Loucy (cell line): ENCODE measurements around the gene RTP3.

Experiments used
- H2AFZ ChIP-seq: fragments of 200-600 bp; sonication (generic); 2 replicates; pipeline ENCODE4 v1.6.0; 2016; ENCODE audit warnings: antibody characterized with exemption, mild to moderate bottlenecking, low read length, moderate library complexity
- H3F3A ChIP-seq: fragments of 200-600 bp; 2 replicates; pipeline ENCODE4 v1.6.0; 2016; ENCODE audit warnings: antibody characterized with exemption, low read depth, mild to moderate bottlenecking
- H3K27me3 ChIP-seq: fragments of 200-600 bp; sonication (generic); 2 replicates; pipeline ENCODE4 v1.6.1; 2014; ENCODE audit warnings: low read length, mild to moderate bottlenecking; ENCODE audit not compliant: insufficient read depth, poor library complexity, severe bottlenecking
- H3K36me3 ChIP-seq: fragments of 200-600 bp; sonication (generic); 2 replicates; pipeline ENCODE4 v1.6.1; 2016; ENCODE audit warnings: low read length; ENCODE audit not compliant: insufficient read depth
- H3K4me1 ChIP-seq: fragments of 200-600 bp; sonication (generic); 2 replicates; pipeline ENCODE4 v1.5.1; 2014; ENCODE audit warnings: low read length, mild to moderate bottlenecking; ENCODE audit not compliant: insufficient read depth, poor library complexity, severe bottlenecking
- H3K4me2 ChIP-seq: fragments of 200-600 bp; sonication (generic); 2 replicates; pipeline ENCODE4 v1.6.0; 2014; ENCODE audit warnings: antibody characterized with exemption, low read length, low read depth, mild to moderate bottlenecking; ENCODE audit not compliant: poor library complexity, severe bottlenecking
- H3K4me3 ChIP-seq: fragments of 200-600 bp; sonication (generic); 2 replicates; pipeline ENCODE4 v1.5.1; 2014; ENCODE audit warnings: low read length, mild to moderate bottlenecking, mixed read lengths; ENCODE audit not compliant: poor library complexity, severe bottlenecking
- H3K79me2 ChIP-seq: fragments of 200-600 bp; sonication (generic); 2 replicates; pipeline ENCODE4 v1.6.1; 2014; ENCODE audit warnings: low read length; ENCODE audit not compliant: insufficient read depth
- H3K9ac ChIP-seq: fragments of 200-600 bp; sonication (generic); 2 replicates; pipeline ENCODE4 v1.6.0; 2014; ENCODE audit warnings: mild to moderate bottlenecking, low read depth, low read length, moderate library complexity; ENCODE audit not compliant: poor library complexity, severe bottlenecking
- H3K9me2 ChIP-seq: fragments of 200-600 bp; sonication (generic); replicated peaks from 2 replicates; pipeline ENCODE4 v1.6.1; 2016; ENCODE audit warnings: low read depth, low read length, mixed read lengths
- H3K9me3 ChIP-seq: fragments of 200-600 bp; sonication (generic); 2 replicates; pipeline ENCODE4 v1.6.1; 2014; ENCODE audit warnings: mild to moderate bottlenecking, antibody characterized with exemption, low read length, low read depth; ENCODE audit not compliant: insufficient read depth
- H4K20me1 ChIP-seq: fragments of 200-600 bp; sonication (generic); 2 replicates; pipeline ENCODE4 v1.6.0; 2014; ENCODE audit warnings: antibody characterized with exemption, low read length, mild to moderate bottlenecking; ENCODE audit not compliant: insufficient read depth, poor library complexity, severe bottlenecking
- CTCF ChIP-seq: fragments of 200-600 bp; sonication (generic); conservative IDR thresholded peaks from 2 replicates; pipeline ENCODE4 v1.5.1; 2014; ENCODE audit warnings: mild to moderate bottlenecking, antibody characterized with exemption, low read length
- EZH2phosphoT487 ChIP-seq: fragments of 200-600 bp; IDR thresholded peaks from 2 replicates; pipeline ENCODE4 v1.6.1; 2018; ENCODE audit warnings: antibody characterized with exemption, mild to moderate bottlenecking, moderate library complexity, borderline replicate concordance

The RTP3 gene

GRCh38 chr3:46489875-46490274, 7.9 kb upstream of the RTP3 start:
- H2AFZ ChIP-seq, result no peak overlapping the region; the same call in 1 of the 2 replicates
- H3F3A ChIP-seq, result no peaks in the 10 kb centered on the region; the same call in 1 of the 2 replicates
- H3K9me3 ChIP-seq, result no peaks in the 10 kb centered on the region
- H3K4me3 ChIP-seq, result peak overlapping the region; percentile 2
- no peaks in the 10 kb centered on the region for H3K79me2 ChIP-seq
- H3K4me1 ChIP-seq, result peaks cover 45% of the 10 kb centered on the region
- H3K27me3 ChIP-seq, result no peaks in the 10 kb centered on the region
- H3K9me2 ChIP-seq, result no peaks in the 10 kb centered on the region
- H4K20me1 ChIP-seq, result no peaks in the 10 kb centered on the region
- peak overlapping the region; percentile 48 for H3K4me2 ChIP-seq
- TF ChIP-seq CTCF (no peak), EZH2phosphoT487 (no peak)
- H3K36me3 ChIP-seq, result no peaks in the 10 kb centered on the region
- peak overlapping the region; percentile 20 for H3K9ac ChIP-seq

GRCh38 chr3:46490338-46491084, 7.3 kb upstream of the RTP3 start:
- no peak for TF ChIP-seq CTCF
- no peak for TF ChIP-seq EZH2phosphoT487
- Histone ChIP-seq H3K27me3 (no peaks in the 10 kb centered on the region), H3K4me3 (peak overlapping the region; percentile 26)

GRCh38 chr3:46491089-46492070, 6.4 kb upstream of the RTP3 start:
- no peaks in the 10 kb centered on the region for H3K9me2 ChIP-seq
- no peak overlapping the region for H2AFZ ChIP-seq
- peaks cover 52% of the 10 kb centered on the region for H3K4me1 ChIP-seq
- no peaks in the 10 kb centered on the region for H3K9me3 ChIP-seq
- H3K36me3 ChIP-seq, result no peaks in the 10 kb centered on the region
- peak overlapping the region; percentile 26 for H3K4me3 ChIP-seq
- no peaks in the 10 kb centered on the region for H3K27me3 ChIP-seq
- H3F3A ChIP-seq, result no peaks in the 10 kb centered on the region; the same call in 1 of the 2 replicates
- H3K4me2 ChIP-seq, result peak overlapping the region; percentile 54
- H3K9ac ChIP-seq, result peak overlapping the region; percentile 24
- TF ChIP-seq CTCF (no peak), EZH2phosphoT487 (no peak)
- H3K79me2 ChIP-seq, result no peaks in the 10 kb centered on the region
- H4K20me1 ChIP-seq, result no peaks in the 10 kb centered on the region

More at GRCh38 chr3:46490338-46491084, 7.3 kb upstream of the RTP3 start:
- Histone ChIP-seq H3K9ac (peak overlapping the region; percentile 18), H3K9me3 (no peaks in the 10 kb centered on the region), H2AFZ (no peak overlapping the region), H3K9me2 (no peaks in the 10 kb centered on the region), H3K79me2 (no peaks in the 10 kb centered on the region), H3F3A (no peaks in the 10 kb centered on the region; the same call in 1 of the 2 replicates), H3K4me1 (peaks cover 45% of the 10 kb centered on the region), H3K4me2 (peak overlapping the region; percentile 54), H4K20me1 (no peaks in the 10 kb centered on the region), H3K36me3 (no peaks in the 10 kb centered on the region)
